ENCODE data around the gene METTL1.

DNA sequence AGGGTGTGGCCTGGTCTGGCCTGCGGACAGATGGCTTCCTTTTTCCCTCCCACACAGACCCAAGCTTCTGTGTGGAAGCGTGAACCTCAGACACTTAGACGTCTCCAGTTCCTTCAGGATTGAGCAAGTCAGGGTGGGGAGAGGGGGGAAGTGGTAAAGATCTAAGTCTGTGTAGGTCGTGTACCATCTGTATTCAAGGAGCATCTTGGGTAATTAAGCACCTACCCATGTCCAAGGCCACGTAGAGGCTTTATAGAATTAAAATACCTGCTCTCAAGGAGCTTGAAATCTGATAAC, 44.9 kb upstream of the METTL1 start:
- TF ChIP-seq TAF1 (IDR thresholded peaks at IDR 0.05; ENCODE audit: borderline replicate concordance, low read depth, low read length) (no peak), POLR2A (IDR thresholded peaks at IDR 0.05; ENCODE audit: low read depth, low read length) (no peak)
